Prostate gland (tissue), 2 donors: ENCODE measurements around the gene LYPD6B. TPM values are rescaled to one million over a fixed set of nuclear protein-coding genes. Genes with fewer than 3 reads are reported as not detected.

ENCODE experiments used
- DNase-seq: peaks from one replicate; pipeline ENCODE4 v3.0.0-alpha.2; 2019; ENCODE audit warnings: low spot score
- H3K27ac ChIP-seq, 2 donors: fragments of 200-600 bp; sonication (generic); 2 replicates each; pipeline ENCODE4 v1.5.1; 2017 to 2019
- H3K27me3 ChIP-seq: fragments of 200-600 bp; sonication (generic); replicated peaks from 2 replicates; pipeline ENCODE4 v1.5.1; 2019; ENCODE audit not compliant: insufficient read depth
- H3K36me3 ChIP-seq, 2 donors: fragments of 200-600 bp; sonication (generic); 1 replicate in 1 of 2; 2 replicates in 1 of 2; pipeline versions ENCODE4 v1.5.1 to v1.8.1; 2017 to 2019
- H3K4me1 ChIP-seq: fragments of 200-600 bp; sonication (generic); replicated peaks from 2 replicates; pipeline ENCODE4 v1.5.1; 2019
- H3K4me3 ChIP-seq, 2 donors: fragments of 200-600 bp; sonication (generic); 2 replicates each; pipeline ENCODE4 v1.5.1; 2017 to 2019
- H3K9me3 ChIP-seq: fragments of 200-600 bp; sonication (generic); 2 replicates; pipeline ENCODE4 v1.5.1; 2017
- CTCF ChIP-seq, 4 experiments: fragments of 200-600 bp in 2 of 4; fragments of 450-650 bp in 2 of 4; sonication (generic) in 2 of 4; IDR thresholded peaks; 1 replicate in 3 of 4; 2 replicates in 1 of 4; pipeline ENCODE4 v1.5.1; 2016 to 2019; ENCODE audit warnings: antibody characterized with exemption in 4 of 4, mild to moderate bottlenecking in 2 of 4, moderate library complexity in 2 of 4
- POLR2A ChIP-seq: fragments of 450-650 bp; IDR thresholded peaks from one replicate; pipeline ENCODE4 v1.6.1; 2016; ENCODE audit warnings: antibody characterized with exemption, mild to moderate bottlenecking
- POLR2AphosphoS5 ChIP-seq: sonication (generic); formaldehyde crosslinking; IDR thresholded peaks from one replicate; pipeline ENCODE4 v1.6.1; 2017; ENCODE audit warnings: antibody characterized with exemption
- WGBS: methylation state at CpG from one replicate; pipeline ENCODE4 v1.1.5; 2018; 5-methylcytosine and 5-hydroxymethylcytosine counted together
- intact Hi-C: fragments of 100-400 bp; cut with DNase I; formaldehyde crosslinking; loops from one replicate; pipeline ENCODE4 v1.14.2; 2022
- total RNA-seq, 2 donors: library from RNA; depleted of rRNA; stranded (reverse); fragments of >200 nt; gene quantifications; one replicate each; pipeline ENCODE4 v1.1.0, GENCODE V29; 2016

LYPD6B gene
- total RNA-seq, 2 donors from 2014 or later: 16.8 to 17.8 TPM

GRCh38 chr2:149034406-149034805, 4.1 kb upstream of the LYPD6B start:
- H3K27ac ChIP-seq: no peak overlapping the region

GRCh38 chr2:149036507-149037293, 1.8 kb upstream of the LYPD6B start:
- WGBS: 87% methylated on average over 4 of the region's 4 CpGs
- TF ChIP-seq POLR2A: no peak
- no peak for TF ChIP-seq CTCF (IDR thresholded peaks at IDR 0.05)
- no peak for TF ChIP-seq POLR2AphosphoS5
- no peaks in the 10 kb centered on the region for H3K4me1 ChIP-seq
- no peak overlapping the region for H3K4me3 ChIP-seq
- no peaks in the 10 kb centered on the region for H3K9me3 ChIP-seq
- H3K36me3 ChIP-seq: no peaks in the 10 kb centered on the region
- H3K27ac ChIP-seq: no peak overlapping the region
- intact Hi-C loops: no loop called here
- DNase-seq: no peak
- H3K27me3 ChIP-seq: no peaks in the 10 kb centered on the region

More at GRCh38 chr2:149034406-149034805, 4.1 kb upstream of the LYPD6B start:
- TF ChIP-seq CTCF (IDR thresholded peaks at IDR 0.05) (no peak), POLR2AphosphoS5 (no peak), POLR2A (no peak)
- H3K36me3 ChIP-seq: no peaks in the 10 kb centered on the region
- no peak for DNase-seq
- intact Hi-C loops: no loop called here
- WGBS: 87% methylated on average over 6 of the region's 6 CpGs
- no peaks in the 10 kb centered on the region for H3K4me1 ChIP-seq
- no peaks in the 10 kb centered on the region for H3K27me3 ChIP-seq
- no peak overlapping the region for H3K4me3 ChIP-seq
- no peaks in the 10 kb centered on the region for H3K9me3 ChIP-seq

GRCh38 chr2:149037851-149038250, 648 bp upstream of the LYPD6B start:
- no peaks in the 10 kb centered on the region for H3K27me3 ChIP-seq
- intact Hi-C loops: no loop called here
- H3K4me1 ChIP-seq: no peaks in the 10 kb centered on the region
- H3K36me3 ChIP-seq: no peaks in the 10 kb centered on the region
- H3K27ac ChIP-seq: peak overlapping the region in 1 of 2 donors; percentile 39
- TF ChIP-seq CTCF (IDR thresholded peaks at IDR 0.05) (peak in 1 of 4 experiments; percentile 28), POLR2AphosphoS5 (no peak), POLR2A (no peak)
- DNase-seq: no peak
- no peaks in the 10 kb centered on the region for H3K9me3 ChIP-seq
- H3K4me3 ChIP-seq: peak overlapping the region; percentile 39 to 55
- WGBS: 54% methylated on average over 8 of the region's 8 CpGs

- 26% methylated on average over 11 of the region's 11 CpGs for WGBS
- intact Hi-C loops: no loop called here
- H3K27me3 ChIP-seq: no peaks in the 10 kb centered on the region
Measured at GRCh38 chr2:149039213-149039724, 770 bp downstream of the LYPD6B start.

More at GRCh38 chr2:149039213-149039724, 770 bp downstream of the LYPD6B start:
- H3K9me3 ChIP-seq: no peaks in the 10 kb centered on the region
- no peak for TF ChIP-seq CTCF (IDR thresholded peaks at IDR 0.05)
- TF ChIP-seq POLR2A: no peak
- TF ChIP-seq POLR2AphosphoS5: no peak
- DNase-seq: no peak
- H3K27ac ChIP-seq: peak overlapping the region in 1 of 2 donors; percentile 33
- H3K4me3 ChIP-seq: peak overlapping the region; percentile 39 to 55
- no peaks in the 10 kb centered on the region for H3K36me3 ChIP-seq
- no peaks in the 10 kb centered on the region for H3K4me1 ChIP-seq
